GM23338 (cell line): ENCODE measurements around the gene OLFML2B. TPM values are rescaled to one million over a fixed set of nuclear protein-coding genes. Genes with fewer than 3 reads are reported as not detected.

ENCODE experiments used
- ATAC-seq: fragments of 200-7000 bp; cut with Tn5 transposase; 3 replicates; pipeline ENCODE4 v1.9.1; 2020
- DNase-seq: peaks from one replicate; pipeline ENCODE4 v3.0.0-alpha.2; 2015; ENCODE audit warnings: low spot score
- H2AFZ ChIP-seq: fragments of 200-600 bp; sonication (generic); 2 replicates; pipeline ENCODE4 v1.8.0; 2016; ENCODE audit warnings: antibody characterized with exemption, mild to moderate bottlenecking, moderate library complexity
- H3F3A ChIP-seq: fragments of 200-600 bp; sonication (generic); replicated peaks from 2 replicates; pipeline ENCODE4 v1.8.0; 2017; ENCODE audit warnings: antibody characterized with exemption, mixed run types, low read depth
- H3K27ac ChIP-seq: fragments of 200-600 bp; sonication (generic); 2 replicates; pipeline ENCODE4 v1.6.1; 2016; ENCODE audit warnings: low read depth
- H3K27me3 ChIP-seq: fragments of 200-600 bp; sonication (generic); 2 replicates; pipeline ENCODE4 v1.8.0; 2016; ENCODE audit warnings: mild to moderate bottlenecking, mixed run types, moderate library complexity; ENCODE audit not compliant: insufficient read depth
- H3K36me3 ChIP-seq: fragments of 200-600 bp; sonication (generic); 2 replicates; pipeline ENCODE4 v1.8.0; 2016; ENCODE audit warnings: mild to moderate bottlenecking; ENCODE audit not compliant: insufficient read depth
- H3K4me1 ChIP-seq: fragments of 200-600 bp; sonication (generic); 2 replicates; pipeline ENCODE4 v1.8.0; 2016; ENCODE audit warnings: mild to moderate bottlenecking, moderate library complexity; ENCODE audit not compliant: insufficient read depth
- H3K4me2 ChIP-seq: fragments of 200-600 bp; sonication (generic); 2 replicates; pipeline ENCODE4 v1.7.1; 2017; ENCODE audit warnings: mixed run types
- H3K4me3 ChIP-seq: fragments of 200-600 bp; sonication (generic); 2 replicates; pipeline ENCODE4 v1.6.1; 2016; ENCODE audit warnings: mixed run types
- H3K79me2 ChIP-seq: fragments of 200-600 bp; sonication (generic); replicated peaks from 2 replicates; pipeline ENCODE4 v1.8.0; 2017; ENCODE audit warnings: mild to moderate bottlenecking; ENCODE audit not compliant: insufficient read depth
- H3K9me2 ChIP-seq: fragments of 200-600 bp; sonication (generic); 2 replicates; pipeline ENCODE4 v1.8.0; 2017; ENCODE audit not compliant: insufficient read depth
- H4K20me1 ChIP-seq: fragments of 200-600 bp; sonication (generic); replicated peaks from 2 replicates; pipeline ENCODE4 v1.8.0; 2017; ENCODE audit warnings: mild to moderate bottlenecking; ENCODE audit not compliant: insufficient read depth
- H3K27ac Mint-ChIP-seq: 2 replicates; pipeline ENCODE4 v1.8.0; 2020; ENCODE audit warnings: inconsistent platforms, mild to moderate bottlenecking, moderate library complexity, mixed read lengths
- H3K27me3 Mint-ChIP-seq: 3 replicates; pipeline ENCODE4 v1.8.0; 2022; ENCODE audit warnings: low read depth, mild to moderate bottlenecking, moderate library complexity, mixed read lengths, inconsistent platforms; ENCODE audit not compliant: insufficient read depth, poor library complexity
- H3K36me3 Mint-ChIP-seq: 3 replicates; pipeline ENCODE4 v1.8.0; 2021; ENCODE audit warnings: low read depth, mild to moderate bottlenecking, inconsistent platforms, moderate library complexity, mixed read lengths
- H3K4me1 Mint-ChIP-seq: 3 replicates; pipeline ENCODE4 v1.8.0; 2020; ENCODE audit warnings: mild to moderate bottlenecking, inconsistent platforms, mixed read lengths
- H3K4me3 Mint-ChIP-seq: 3 replicates; pipeline ENCODE4 v1.8.0; 2021; ENCODE audit warnings: moderate library complexity, mild to moderate bottlenecking, inconsistent platforms, mixed read lengths
- H3K9me3 Mint-ChIP-seq: 3 replicates; pipeline ENCODE4 v1.8.0; 2020; ENCODE audit warnings: moderate library complexity, mild to moderate bottlenecking, inconsistent platforms, mixed read lengths
- CREB1 ChIP-seq: fragments of 250-450 bp; sonication (Bioruptor Pico); IDR thresholded peaks from 2 replicates; pipeline ENCODE4 v1.5.0; 2020; ENCODE audit warnings: low read depth, mild to moderate bottlenecking, moderate library complexity
- CTCF ChIP-seq, 2 experiments: fragments of 200-600 bp in 1 of 2; sonication (generic) in 1 of 2; conservative IDR thresholded peaks; 2 replicates each; pipeline versions ENCODE4 v1.5.1 to v1.6.1; 2016 to 2017; ENCODE audit warnings: antibody characterized with exemption in 2 of 2, low read depth in 2 of 2, mild to moderate bottlenecking in 2 of 2, moderate library complexity in 1 of 2
- EZH2 ChIP-seq: fragments of 200-600 bp; sonication (generic); IDR thresholded peaks from one replicate; pipeline ENCODE4 v1.8.0; 2017; ENCODE audit warnings: antibody characterized with exemption, mild to moderate bottlenecking, low read depth; ENCODE audit not compliant: unreplicated experiment
- JUNB ChIP-seq: IDR thresholded peaks from one replicate; pipeline ENCODE4 v1.6.1; 2016; ENCODE audit warnings: antibody characterized with exemption; ENCODE audit not compliant: unreplicated experiment
- REST ChIP-seq: IDR thresholded peaks from one replicate; pipeline ENCODE4 v1.6.1; 2018; ENCODE audit warnings: antibody characterized with exemption; ENCODE audit not compliant: unreplicated experiment
- STAT1 ChIP-seq: IDR thresholded peaks from one replicate; pipeline ENCODE4 v1.6.1; 2016; ENCODE audit warnings: antibody characterized with exemption; ENCODE audit not compliant: unreplicated experiment
- polyA plus RNA-seq: library from polyadenylated mRNA; unstranded; fragments of >200 nt; fragmentation: Nextera tagmentation; extraction: Ambion mirVana; gene quantifications from 2 replicates; pipeline ENCODE4 v1.2.1, GENCODE V29; 2016
- total RNA-seq: library from RNA; depleted of rRNA; stranded (reverse); fragments of >200 nt; shearing (Covaris generic); gene quantifications from 2 replicates; pipeline ENCODE4 v1.2.3, GENCODE V29; 2014
- TF ChIP-seq, protein P1 (sequence below): fragments of 250-450 bp; sonication (Bioruptor Pico); IDR thresholded peaks from 2 replicates; pipeline ENCODE4 v1.5.0; 2020; ENCODE audit warnings: mild to moderate bottlenecking, moderate library complexity

Gene OLFML2B
- total and polyA plus RNA-seq, 2 experiments from 2014 or later, result 2.9 to 4.3 TPM

GRCh38 chr1:161988413-161988812 lies 35.3 kb downstream of the OLFML2B start:
- no peaks in the 10 kb centered on the region for H3F3A ChIP-seq
- DNase-seq (no peak), ATAC-seq (no peak)
- H3K4me1 ChIP-seq, result no peaks in the 10 kb centered on the region
- no peaks in the 10 kb centered on the region for H3K79me2 ChIP-seq
- Mint-ChIP-seq H3K27ac (no peak overlapping the region), H3K4me3 (no peak overlapping the region), H3K27me3 (peaks cover 8% of the 10 kb centered on the region), H3K9me3 (peaks cover 17% of the 10 kb centered on the region), H3K4me1 (no peaks in the 10 kb centered on the region; the same call in 2 of the 3 replicates), H3K36me3 (peaks cover 18% of the 10 kb centered on the region)
- no peak overlapping the region for H3K27ac ChIP-seq
- H3K27me3 ChIP-seq, result no peaks in the 10 kb centered on the region
- no peak overlapping the region for H3K4me2 ChIP-seq
- H3K36me3 ChIP-seq, result no peaks in the 10 kb centered on the region
- no peak for TF ChIP-seq JUNB
- TF ChIP-seq, protein P1, sequence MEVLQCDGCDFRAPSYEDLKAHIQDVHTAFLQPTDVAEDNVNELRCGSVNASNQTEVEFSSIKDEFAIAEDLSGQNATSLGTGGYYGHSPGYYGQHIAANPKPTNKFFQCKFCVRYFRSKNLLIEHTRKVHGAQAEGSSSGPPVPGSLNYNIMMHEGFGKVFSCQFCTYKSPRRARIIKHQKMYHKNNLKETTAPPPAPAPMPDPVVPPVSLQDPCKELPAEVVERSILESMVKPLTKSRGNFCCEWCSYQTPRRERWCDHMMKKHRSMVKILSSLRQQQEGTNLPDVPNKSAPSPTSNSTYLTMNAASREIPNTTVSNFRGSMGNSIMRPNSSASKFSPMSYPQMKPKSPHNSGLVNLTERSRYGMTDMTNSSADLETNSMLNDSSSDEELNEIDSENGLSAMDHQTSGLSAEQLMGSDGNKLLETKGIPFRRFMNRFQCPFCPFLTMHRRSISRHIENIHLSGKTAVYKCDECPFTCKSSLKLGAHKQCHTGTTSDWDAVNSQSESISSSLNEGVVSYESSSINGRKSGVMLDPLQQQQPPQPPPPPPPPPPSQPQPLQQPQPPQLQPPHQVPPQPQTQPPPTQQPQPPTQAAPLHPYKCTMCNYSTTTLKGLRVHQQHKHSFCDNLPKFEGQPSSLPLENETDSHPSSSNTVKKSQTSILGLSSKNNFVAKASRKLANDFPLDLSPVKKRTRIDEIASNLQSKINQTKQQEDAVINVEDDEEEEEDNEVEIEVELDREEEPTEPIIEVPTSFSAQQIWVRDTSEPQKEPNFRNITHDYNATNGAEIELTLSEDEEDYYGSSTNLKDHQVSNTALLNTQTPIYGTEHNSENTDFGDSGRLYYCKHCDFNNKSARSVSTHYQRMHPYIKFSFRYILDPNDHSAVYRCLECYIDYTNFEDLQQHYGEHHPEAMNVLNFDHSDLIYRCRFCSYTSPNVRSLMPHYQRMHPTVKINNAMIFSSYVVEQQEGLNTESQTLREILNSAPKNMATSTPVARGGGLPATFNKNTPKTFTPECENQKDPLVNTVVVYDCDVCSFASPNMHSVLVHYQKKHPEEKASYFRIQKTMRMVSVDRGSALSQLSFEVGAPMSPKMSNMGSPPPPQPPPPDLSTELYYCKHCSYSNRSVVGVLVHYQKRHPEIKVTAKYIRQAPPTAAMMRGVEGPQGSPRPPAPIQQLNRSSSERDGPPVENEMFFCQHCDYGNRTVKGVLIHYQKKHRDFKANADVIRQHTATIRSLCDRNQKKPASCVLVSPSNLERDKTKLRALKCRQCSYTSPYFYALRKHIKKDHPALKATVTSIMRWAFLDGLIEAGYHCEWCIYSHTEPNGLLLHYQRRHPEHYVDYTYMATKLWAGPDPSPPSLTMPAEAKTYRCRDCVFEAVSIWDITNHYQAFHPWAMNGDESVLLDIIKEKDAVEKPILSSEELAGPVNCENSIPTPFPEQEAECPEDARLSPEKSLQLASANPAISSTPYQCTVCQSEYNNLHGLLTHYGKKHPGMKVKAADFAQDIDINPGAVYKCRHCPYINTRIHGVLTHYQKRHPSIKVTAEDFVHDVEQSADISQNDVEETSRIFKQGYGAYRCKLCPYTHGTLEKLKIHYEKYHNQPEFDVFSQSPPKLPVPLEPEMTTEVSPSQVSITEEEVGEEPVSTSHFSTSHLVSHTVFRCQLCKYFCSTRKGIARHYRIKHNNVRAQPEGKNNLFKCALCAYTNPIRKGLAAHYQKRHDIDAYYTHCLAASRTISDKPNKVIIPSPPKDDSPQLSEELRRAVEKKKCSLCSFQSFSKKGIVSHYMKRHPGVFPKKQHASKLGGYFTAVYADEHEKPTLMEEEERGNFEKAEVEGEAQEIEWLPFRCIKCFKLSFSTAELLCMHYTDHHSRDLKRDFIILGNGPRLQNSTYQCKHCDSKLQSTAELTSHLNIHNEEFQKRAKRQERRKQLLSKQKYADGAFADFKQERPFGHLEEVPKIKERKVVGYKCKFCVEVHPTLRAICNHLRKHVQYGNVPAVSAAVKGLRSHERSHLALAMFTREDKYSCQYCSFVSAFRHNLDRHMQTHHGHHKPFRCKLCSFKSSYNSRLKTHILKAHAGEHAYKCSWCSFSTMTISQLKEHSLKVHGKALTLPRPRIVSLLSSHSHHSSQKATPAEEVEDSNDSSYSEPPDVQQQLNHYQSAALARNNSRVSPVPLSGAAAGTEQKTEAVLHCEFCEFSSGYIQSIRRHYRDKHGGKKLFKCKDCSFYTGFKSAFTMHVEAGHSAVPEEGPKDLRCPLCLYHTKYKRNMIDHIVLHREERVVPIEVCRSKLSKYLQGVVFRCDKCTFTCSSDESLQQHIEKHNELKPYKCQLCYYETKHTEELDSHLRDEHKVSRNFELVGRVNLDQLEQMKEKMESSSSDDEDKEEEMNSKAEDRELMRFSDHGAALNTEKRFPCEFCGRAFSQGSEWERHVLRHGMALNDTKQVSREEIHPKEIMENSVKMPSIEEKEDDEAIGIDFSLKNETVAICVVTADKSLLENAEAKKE (CRISPR knock-in tag), result no peak
- TF ChIP-seq CTCF (conservative IDR thresholded peaks at IDR 0.05; ENCODE audit: low read depth in 2 of 2), result no peak
- TF ChIP-seq CREB1, result no peak
- no peak for TF ChIP-seq EZH2
- TF ChIP-seq STAT1, result no peak
- no peak for TF ChIP-seq REST
- no peaks in the 10 kb centered on the region for H4K20me1 ChIP-seq
- no peak overlapping the region for H2AFZ ChIP-seq
- peaks cover 4% of the 10 kb centered on the region; the same call in 1 of the 2 replicates for H3K9me2 ChIP-seq
- no peak overlapping the region for H3K4me3 ChIP-seq
